Measurements from ENCODE around the gene VCAM1. TPM values are rescaled to one million over a fixed set of nuclear protein-coding genes. Genes with fewer than 3 reads are reported as not detected.

The VCAM1 gene
- total RNA-seq, 1 experiment from 2014 or later = 0.07 TPM

DNA sequence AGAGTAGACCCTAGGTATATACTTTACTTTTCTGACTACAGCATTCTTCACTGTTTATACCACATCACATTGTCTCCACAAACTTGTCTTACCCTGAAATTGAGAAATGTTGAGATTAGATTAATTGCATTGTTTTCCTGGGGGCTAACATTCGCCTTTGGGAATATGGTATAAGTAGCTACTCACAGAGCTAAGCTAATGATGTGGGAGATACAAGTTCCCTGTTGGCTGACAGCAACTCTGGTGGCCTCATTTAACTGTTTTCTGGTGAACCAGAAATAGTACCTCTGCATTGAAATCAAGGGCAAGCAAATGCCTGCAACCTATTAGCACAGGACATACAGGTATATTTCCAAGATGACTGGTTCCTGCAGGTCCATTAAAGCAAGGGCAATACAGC is 13.2 kb upstream of the VCAM1 start:
- Histone ChIP-seq H3K4ac (ENCODE audit: low read depth, low read length) (no peak overlapping the region), H2AK5ac (ENCODE audit: insufficient read length, low read length) (no peak overlapping the region), H2BK20ac (ENCODE audit: low read depth, low read length, poor library complexity, severe bottlenecking) (no peak overlapping the region), H3K9ac (ENCODE audit: extremely low read depth, insufficient read length, low read length) (no peak overlapping the region), H3K27me3 (ENCODE audit: insufficient read depth, low read length) (no peaks in the 10 kb centered on the region), H2BK15ac (ENCODE audit: low read depth, low read length) (no peak overlapping the region), H2BK12ac (ENCODE audit: insufficient read length, low read depth, low read length) (no peak overlapping the region), H2BK120ac (ENCODE audit: low read depth, low read length, poor library complexity, severe bottlenecking) (no peak overlapping the region), H4K5ac (ENCODE audit: insufficient read length, low read depth, low read length) (no peak overlapping the region), H3K4me2 (ENCODE audit: insufficient read depth, insufficient read length, low read length) (no peak overlapping the region), H4K8ac (replicated peaks; ENCODE audit: insufficient read length, low read depth, low read length) (no peak overlapping the region), H3K9me3 (ENCODE audit: control insufficient read depth, low read depth, low read length) (no peaks in the 10 kb centered on the region), H3T11ph (ENCODE audit: low read length) (no peak overlapping the region), H3K23ac (ENCODE audit: insufficient read length, low read depth, low read length) (no peak overlapping the region), H3K27ac (ENCODE audit: insufficient read length, low read depth, low read length) (no peak overlapping the region), H3K79me2 (ENCODE audit: insufficient read depth, low read length) (no peaks in the 10 kb centered on the region), H4K91ac (ENCODE audit: insufficient read length, low read depth, low read length) (no peak overlapping the region), H3K56ac (ENCODE audit: insufficient read length, low read depth, low read length) (no peak overlapping the region), H3K18ac (ENCODE audit: insufficient read length, low read depth, low read length) (no peak overlapping the region), H2BK5ac (ENCODE audit: insufficient read length, low read length) (no peak overlapping the region), H3K4me1 (ENCODE audit: insufficient read depth, low read length) (peaks cover 4% of the 10 kb centered on the region; the same call in 1 of the 2 replicates), H4K20me1 (ENCODE audit: control insufficient read depth, insufficient read depth, insufficient read length) (no peaks in the 10 kb centered on the region), H3K79me1 (ENCODE audit: insufficient read depth, low read depth, low read length, poor library complexity, severe bottlenecking) (no peaks in the 10 kb centered on the region), H3K14ac (ENCODE audit: insufficient read depth, low read length) (no peak overlapping the region), H2AFZ (ENCODE audit: low read length) (no peak overlapping the region), H3K23me2 (ENCODE audit: insufficient read length, low read depth, low read length, poor library complexity, severe bottlenecking) (no peaks in the 10 kb centered on the region)
- Mint-ChIP-seq H3K27ac (no peak overlapping the region), H3K4me3 (no peak overlapping the region), H3K27me3 (ENCODE audit: low read depth) (no peaks in the 10 kb centered on the region), H3K4me1 (peaks cover 6% of the 10 kb centered on the region in 2 experiments), H3K36me3 (ENCODE audit: insufficient read depth in 1 of 3, low read depth in 3 of 3) (no peaks in the 10 kb centered on the region), H3K9me3 (no peaks in the 10 kb centered on the region)
- TF ChIP-seq, protein P1, sequence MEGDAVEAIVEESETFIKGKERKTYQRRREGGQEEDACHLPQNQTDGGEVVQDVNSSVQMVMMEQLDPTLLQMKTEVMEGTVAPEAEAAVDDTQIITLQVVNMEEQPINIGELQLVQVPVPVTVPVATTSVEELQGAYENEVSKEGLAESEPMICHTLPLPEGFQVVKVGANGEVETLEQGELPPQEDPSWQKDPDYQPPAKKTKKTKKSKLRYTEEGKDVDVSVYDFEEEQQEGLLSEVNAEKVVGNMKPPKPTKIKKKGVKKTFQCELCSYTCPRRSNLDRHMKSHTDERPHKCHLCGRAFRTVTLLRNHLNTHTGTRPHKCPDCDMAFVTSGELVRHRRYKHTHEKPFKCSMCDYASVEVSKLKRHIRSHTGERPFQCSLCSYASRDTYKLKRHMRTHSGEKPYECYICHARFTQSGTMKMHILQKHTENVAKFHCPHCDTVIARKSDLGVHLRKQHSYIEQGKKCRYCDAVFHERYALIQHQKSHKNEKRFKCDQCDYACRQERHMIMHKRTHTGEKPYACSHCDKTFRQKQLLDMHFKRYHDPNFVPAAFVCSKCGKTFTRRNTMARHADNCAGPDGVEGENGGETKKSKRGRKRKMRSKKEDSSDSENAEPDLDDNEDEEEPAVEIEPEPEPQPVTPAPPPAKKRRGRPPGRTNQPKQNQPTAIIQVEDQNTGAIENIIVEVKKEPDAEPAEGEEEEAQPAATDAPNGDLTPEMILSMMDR (conservative IDR thresholded peaks at IDR 0.05) = no peak
- no CpG with 5 or more reads among the region's 1 CpG for WGBS (ENCODE audit: extremely low coverage, insufficient read length, low lambda C conversion rate)
- DNase-seq = no peak
